Tibial nerve (tissue), 4 donors: ENCODE measurements around the gene CCDC87. TPM values are rescaled to one million over a fixed set of nuclear protein-coding genes. Genes with fewer than 3 reads are reported as not detected.
"Not testable (repeated sequence)": the region's sequence is repeated elsewhere in the genome, so short reads cannot be mapped to it uniquely, and the experiment has no call there.

ENCODE experiments used
- DNase-seq, 2 donors: peaks; one replicate each; pipeline ENCODE4 v3.0.0-alpha.2; 2019; ENCODE audit warnings: low spot score in 2 of 2
- H3K27ac ChIP-seq, 4 donors: fragments of 200-600 bp; sonication (generic) in 3 of 4; one replicate each; pipeline ENCODE4 v1.5.1; 2017 to 2019; ENCODE audit warnings: mild to moderate bottlenecking in 1 of 4
- H3K27me3 ChIP-seq, 2 donors: fragments of 200-600 bp; sonication (generic) in 1 of 2; one replicate each; pipeline versions ENCODE4 v1.5.1 to v1.6.0; 2017 to 2019
- H3K36me3 ChIP-seq, 3 donors: fragments of 200-600 bp; sonication (generic); one replicate each; pipeline ENCODE4 v1.5.1; 2018 to 2019
- H3K4me1 ChIP-seq, 4 donors: fragments of 200-600 bp; sonication (generic) in 3 of 4; one replicate each; pipeline ENCODE4 v1.5.1; 2017 to 2019
- H3K4me3 ChIP-seq, 4 donors: fragments of 200-600 bp; sonication (generic) in 3 of 4; one replicate each; pipeline ENCODE4 v1.5.1; 2017 to 2019; ENCODE audit warnings: mild to moderate bottlenecking in 1 of 4, moderate library complexity in 1 of 4
- H3K9me3 ChIP-seq, 4 donors: fragments of 200-600 bp; sonication (generic) in 3 of 4; one replicate each; pipeline ENCODE4 v1.5.1; 2017 to 2019
- EP300 ChIP-seq, 2 donors: sonication (generic); formaldehyde crosslinking; IDR thresholded peaks; one replicate each; pipeline ENCODE4 v1.6.1; 2017; ENCODE audit warnings: antibody characterized with exemption in 2 of 2, mild to moderate bottlenecking in 1 of 2
- POLR2A ChIP-seq, 2 donors: fragments of 450-650 bp; IDR thresholded peaks; one replicate each; pipeline ENCODE4 v1.6.1; 2017; ENCODE audit warnings: antibody characterized with exemption in 2 of 2, mild to moderate bottlenecking in 2 of 2, moderate library complexity in 2 of 2
- WGBS, 2 donors: methylation state at CpG; one replicate each; pipeline ENCODE4 v1.1.5; 2018; 5-methylcytosine and 5-hydroxymethylcytosine counted together
- total RNA-seq, 4 donors: library from RNA; depleted of rRNA; stranded (reverse); fragments of >200 nt; gene quantifications; one replicate each; pipeline ENCODE4 v1.1.0, GENCODE V29; 2016
- TF ChIP-seq, protein P1 (sequence below), 5 experiments: fragments of 200-600 bp in 3 of 5; fragments of 450-650 bp in 2 of 5; sonication (generic) in 3 of 5; IDR thresholded peaks; one replicate each; pipeline ENCODE4 v1.5.1; 2016 to 2019; ENCODE audit warnings: antibody characterized with exemption in 5 of 5, mild to moderate bottlenecking in 3 of 5, moderate library complexity in 2 of 5

Gene CCDC87
- total RNA-seq, 4 donors from 2014 or later: 0.21 to 1.1 (median 0.30) TPM; not detected in 1

DNA sequence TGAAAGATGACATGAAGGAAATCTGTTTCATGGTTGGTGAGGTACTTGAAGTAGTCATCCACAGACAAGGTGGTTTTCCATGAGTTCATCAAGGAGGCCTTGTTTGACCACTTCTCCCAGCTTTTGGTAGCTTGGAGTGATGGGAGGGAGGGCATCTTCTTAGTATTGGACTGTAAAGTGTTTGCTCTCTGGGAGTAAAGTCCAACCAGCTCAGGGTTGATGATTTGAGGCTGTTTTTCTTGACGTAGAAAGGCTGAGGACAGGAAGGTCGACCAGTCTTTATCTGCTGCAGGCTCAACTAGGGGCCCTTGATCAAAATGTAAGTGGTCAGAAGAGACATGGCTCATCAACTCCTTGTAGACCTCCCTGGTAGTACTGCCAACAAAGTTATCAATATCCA is 1.7 kb downstream of the CCDC87 start:
- DNase-seq: no peak
- TF ChIP-seq EP300 (IDR thresholded peaks at IDR 0.05) (no peak), POLR2A (IDR thresholded peaks at IDR 0.05) (no peak)
- TF ChIP-seq, protein P1, sequence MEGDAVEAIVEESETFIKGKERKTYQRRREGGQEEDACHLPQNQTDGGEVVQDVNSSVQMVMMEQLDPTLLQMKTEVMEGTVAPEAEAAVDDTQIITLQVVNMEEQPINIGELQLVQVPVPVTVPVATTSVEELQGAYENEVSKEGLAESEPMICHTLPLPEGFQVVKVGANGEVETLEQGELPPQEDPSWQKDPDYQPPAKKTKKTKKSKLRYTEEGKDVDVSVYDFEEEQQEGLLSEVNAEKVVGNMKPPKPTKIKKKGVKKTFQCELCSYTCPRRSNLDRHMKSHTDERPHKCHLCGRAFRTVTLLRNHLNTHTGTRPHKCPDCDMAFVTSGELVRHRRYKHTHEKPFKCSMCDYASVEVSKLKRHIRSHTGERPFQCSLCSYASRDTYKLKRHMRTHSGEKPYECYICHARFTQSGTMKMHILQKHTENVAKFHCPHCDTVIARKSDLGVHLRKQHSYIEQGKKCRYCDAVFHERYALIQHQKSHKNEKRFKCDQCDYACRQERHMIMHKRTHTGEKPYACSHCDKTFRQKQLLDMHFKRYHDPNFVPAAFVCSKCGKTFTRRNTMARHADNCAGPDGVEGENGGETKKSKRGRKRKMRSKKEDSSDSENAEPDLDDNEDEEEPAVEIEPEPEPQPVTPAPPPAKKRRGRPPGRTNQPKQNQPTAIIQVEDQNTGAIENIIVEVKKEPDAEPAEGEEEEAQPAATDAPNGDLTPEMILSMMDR (IDR thresholded peaks at IDR 0.05): no peak
- H3K27me3 ChIP-seq: no peaks in the 10 kb centered on the region
- 86 to 88% methylated on average over 2 of the region's 2 CpGs for WGBS, 2 donors
- H3K4me3 ChIP-seq: no peak overlapping the region
- H3K9me3 ChIP-seq: no peaks in the 10 kb centered on the region
- H3K4me1 ChIP-seq: peaks cover 0 to 34% (median 26%) of the 10 kb centered on the region in 4 donors
- no peaks in the 10 kb centered on the region for H3K36me3 ChIP-seq
- no peak overlapping the region for H3K27ac ChIP-seq

GRCh38 chr11:66589996-66590675 is 2.7 kb downstream of the CCDC87 start:
- no peak for DNase-seq
- H3K4me1 ChIP-seq: peaks cover 0 to 25% (median 21%) of the 10 kb centered on the region in 4 donors
- no peaks in the 10 kb centered on the region for H3K27me3 ChIP-seq
- H3K4me3 ChIP-seq: no peak overlapping the region
- H3K27ac ChIP-seq: no peak overlapping the region
- H3K36me3 ChIP-seq: no peaks in the 10 kb centered on the region
- no peaks in the 10 kb centered on the region for H3K9me3 ChIP-seq
- WGBS, 2 donors: 97 to 98% methylated on average over 7 of the region's 7 CpGs
- TF ChIP-seq EP300 (IDR thresholded peaks at IDR 0.05): no peak
- no peak for TF ChIP-seq POLR2A (IDR thresholded peaks at IDR 0.05)

- not testable (repeated sequence) for H3K4me3 ChIP-seq, H3K27me3 ChIP-seq, H3K36me3 ChIP-seq, H3K9me3 ChIP-seq, H3K27ac ChIP-seq, DNase-seq
- peaks cover 0 to 17% (median 16%) of the 10 kb centered on the region in 4 donors for H3K4me1 ChIP-seq
- WGBS, 2 donors: 53 to 78% methylated on average over 2 of the region's 2 CpGs
These were observed 3.5 kb downstream of the CCDC87 start for GRCh38 chr11:66589315-66589714.

DNA sequence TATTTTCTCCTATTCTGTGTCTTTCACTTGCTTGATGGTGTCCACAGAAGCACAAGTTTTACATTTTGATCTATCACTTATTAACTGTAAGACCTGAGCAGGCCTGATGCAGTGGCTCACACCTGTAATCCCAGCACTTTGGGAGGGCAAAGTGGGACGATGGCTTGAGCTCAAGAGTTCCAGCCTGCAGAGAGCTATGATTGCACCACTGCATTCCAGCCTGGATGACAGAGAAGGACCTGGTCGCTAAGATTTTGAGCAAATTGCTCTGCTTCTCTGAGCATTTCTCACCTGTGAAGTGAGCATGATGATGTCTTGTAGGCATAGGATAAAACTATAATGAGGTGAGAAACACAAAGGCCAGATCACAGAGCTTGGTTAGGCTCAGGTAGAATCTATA is 6.7 kb downstream of the CCDC87 start:
- Histone ChIP-seq H3K9me3 (peaks cover 0 to 8% (median 0%) of the 10 kb centered on the region in 4 donors), H3K4me1 (peaks cover 0 to 2% (median 0%) of the 10 kb centered on the region in 4 donors), H3K27ac (no peak overlapping the region), H3K4me3 (no peak overlapping the region), H3K36me3 (no peaks in the 10 kb centered on the region), H3K27me3 (no peaks in the 10 kb centered on the region)
- DNase-seq: no peak
- TF ChIP-seq POLR2A (IDR thresholded peaks at IDR 0.05): no peak
- no peak for TF ChIP-seq EP300 (IDR thresholded peaks at IDR 0.05)
- TF ChIP-seq, protein P1 (IDR thresholded peaks at IDR 0.05): no peak
- 43 to 51% methylated on average over 2 of the region's 2 CpGs for WGBS, 2 donors

GRCh38 chr11:66585447-66585846 is 7.4 kb downstream of the CCDC87 start:
- 100% methylated on average over 1 of the region's 1 CpG for WGBS, 2 donors
- H3K27me3 ChIP-seq, H3K4me1 ChIP-seq, DNase-seq, H3K36me3 ChIP-seq, H3K27ac ChIP-seq, H3K4me3 ChIP-seq, H3K9me3 ChIP-seq: not testable (repeated sequence)

DNA sequence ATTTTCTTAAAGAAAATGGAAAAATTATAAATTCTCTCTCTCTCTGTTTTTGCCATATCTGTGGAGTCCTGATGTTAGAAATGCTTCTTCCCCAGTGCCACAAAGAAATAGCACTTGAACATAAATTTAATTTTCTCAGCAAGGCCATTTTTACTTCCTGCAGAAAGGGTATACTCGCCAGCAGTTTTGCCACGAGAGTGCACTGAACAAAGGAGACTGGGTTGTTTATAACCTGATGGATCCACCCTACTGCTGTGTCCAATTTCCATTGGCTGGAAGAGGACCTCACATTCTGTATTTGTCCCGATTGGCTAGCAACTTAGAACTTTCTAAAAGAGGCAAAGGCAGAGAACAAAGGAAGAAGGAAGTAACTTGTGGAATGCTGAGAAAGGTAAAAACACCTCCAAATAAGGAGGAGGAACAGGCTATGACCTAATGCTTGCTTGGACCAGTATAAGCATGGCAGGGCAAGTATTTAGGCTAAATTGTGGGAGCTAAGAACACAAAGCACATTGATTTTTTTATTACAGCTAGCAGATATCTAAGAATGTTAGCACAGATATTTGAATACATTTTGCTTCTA is 10.2 kb downstream of the CCDC87 start:
- 85 to 87% methylated on average over 3 of the region's 3 CpGs for WGBS, 2 donors
- DNase-seq: not testable (repeated sequence)

DNA sequence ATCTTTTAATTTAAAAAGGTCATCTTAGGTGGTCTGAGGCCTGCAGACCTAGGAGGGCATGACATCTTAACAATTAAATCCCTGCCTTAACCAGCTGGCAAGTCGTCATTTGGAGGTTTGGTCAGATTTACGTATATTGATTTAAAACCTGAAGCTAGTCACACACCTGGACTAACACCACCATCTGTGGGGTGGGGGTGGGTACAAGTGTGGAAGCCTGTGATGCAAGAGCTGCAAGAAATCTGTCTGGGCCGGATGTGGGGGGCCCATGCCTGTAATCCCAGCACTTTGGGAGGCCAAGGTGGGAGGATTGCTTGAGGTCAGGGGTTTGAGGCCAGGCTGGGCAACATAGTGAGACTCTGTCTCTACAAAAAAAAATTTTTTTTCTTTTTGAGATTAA is 11.6 kb downstream of the CCDC87 start:
- Histone ChIP-seq H3K4me3 (no peak overlapping the region), H3K27me3 (no peaks in the 10 kb centered on the region), H3K9me3 (peaks cover 0 to 8% (median 0%) of the 10 kb centered on the region in 4 donors), H3K36me3 (no peaks in the 10 kb centered on the region), H3K4me1 (peaks cover 0 to 12% (median 0%) of the 10 kb centered on the region in 4 donors), H3K27ac (no peak overlapping the region)
- 51 to 68% methylated on average over 3 of the region's 3 CpGs for WGBS, 2 donors
- DNase-seq: no peak
- no peak for TF ChIP-seq POLR2A (IDR thresholded peaks at IDR 0.05)

More for the DNA sequence above, 10.2 kb downstream of the CCDC87 start:
- not testable (repeated sequence) for H3K27me3 ChIP-seq, H3K4me3 ChIP-seq, H3K36me3 ChIP-seq, H3K9me3 ChIP-seq, H3K27ac ChIP-seq
- H3K4me1 ChIP-seq: peaks cover 0 to 12% (median 0%) of the 10 kb centered on the region in 4 donors
